GM23338 (cell line): Measurements from ENCODE around the gene RAMAC. TPM values are rescaled to one million over a fixed set of nuclear protein-coding genes. Genes with fewer than 3 reads are reported as not detected.

ENCODE experiments used
- ATAC-seq: fragments of 200-7000 bp; cut with Tn5 transposase; 3 replicates; pipeline ENCODE4 v1.9.1; 2020
- DNase-seq: peaks from one replicate; pipeline ENCODE4 v3.0.0-alpha.2; 2015; ENCODE audit warnings: low spot score
- H2AFZ ChIP-seq: fragments of 200-600 bp; sonication (generic); 2 replicates; pipeline ENCODE4 v1.8.0; 2016; ENCODE audit warnings: antibody characterized with exemption, mild to moderate bottlenecking, moderate library complexity
- H3F3A ChIP-seq: fragments of 200-600 bp; sonication (generic); replicated peaks from 2 replicates; pipeline ENCODE4 v1.8.0; 2017; ENCODE audit warnings: antibody characterized with exemption, mixed run types, low read depth
- H3K27ac ChIP-seq: fragments of 200-600 bp; sonication (generic); 2 replicates; pipeline ENCODE4 v1.6.1; 2016; ENCODE audit warnings: low read depth
- H3K27me3 ChIP-seq: fragments of 200-600 bp; sonication (generic); 2 replicates; pipeline ENCODE4 v1.8.0; 2016; ENCODE audit warnings: mild to moderate bottlenecking, mixed run types, moderate library complexity; ENCODE audit not compliant: insufficient read depth
- H3K36me3 ChIP-seq: fragments of 200-600 bp; sonication (generic); 2 replicates; pipeline ENCODE4 v1.8.0; 2016; ENCODE audit warnings: mild to moderate bottlenecking; ENCODE audit not compliant: insufficient read depth
- H3K4me1 ChIP-seq: fragments of 200-600 bp; sonication (generic); 2 replicates; pipeline ENCODE4 v1.8.0; 2016; ENCODE audit warnings: mild to moderate bottlenecking, moderate library complexity; ENCODE audit not compliant: insufficient read depth
- H3K4me2 ChIP-seq: fragments of 200-600 bp; sonication (generic); 2 replicates; pipeline ENCODE4 v1.7.1; 2017; ENCODE audit warnings: mixed run types
- H3K4me3 ChIP-seq: fragments of 200-600 bp; sonication (generic); 2 replicates; pipeline ENCODE4 v1.6.1; 2016; ENCODE audit warnings: mixed run types
- H3K79me2 ChIP-seq: fragments of 200-600 bp; sonication (generic); replicated peaks from 2 replicates; pipeline ENCODE4 v1.8.0; 2017; ENCODE audit warnings: mild to moderate bottlenecking; ENCODE audit not compliant: insufficient read depth
- H3K9me2 ChIP-seq: fragments of 200-600 bp; sonication (generic); 2 replicates; pipeline ENCODE4 v1.8.0; 2017; ENCODE audit not compliant: insufficient read depth
- H4K20me1 ChIP-seq: fragments of 200-600 bp; sonication (generic); replicated peaks from 2 replicates; pipeline ENCODE4 v1.8.0; 2017; ENCODE audit warnings: mild to moderate bottlenecking; ENCODE audit not compliant: insufficient read depth
- H3K27ac Mint-ChIP-seq: 2 replicates; pipeline ENCODE4 v1.8.0; 2020; ENCODE audit warnings: inconsistent platforms, mild to moderate bottlenecking, moderate library complexity, mixed read lengths
- H3K27me3 Mint-ChIP-seq: 3 replicates; pipeline ENCODE4 v1.8.0; 2022; ENCODE audit warnings: low read depth, mild to moderate bottlenecking, moderate library complexity, mixed read lengths, inconsistent platforms; ENCODE audit not compliant: insufficient read depth, poor library complexity
- H3K36me3 Mint-ChIP-seq: 3 replicates; pipeline ENCODE4 v1.8.0; 2021; ENCODE audit warnings: low read depth, mild to moderate bottlenecking, inconsistent platforms, moderate library complexity, mixed read lengths
- H3K4me1 Mint-ChIP-seq: 3 replicates; pipeline ENCODE4 v1.8.0; 2020; ENCODE audit warnings: mild to moderate bottlenecking, inconsistent platforms, mixed read lengths
- H3K4me3 Mint-ChIP-seq: 3 replicates; pipeline ENCODE4 v1.8.0; 2021; ENCODE audit warnings: moderate library complexity, mild to moderate bottlenecking, inconsistent platforms, mixed read lengths
- H3K9me3 Mint-ChIP-seq: 3 replicates; pipeline ENCODE4 v1.8.0; 2020; ENCODE audit warnings: moderate library complexity, mild to moderate bottlenecking, inconsistent platforms, mixed read lengths
- CREB1 ChIP-seq: fragments of 250-450 bp; sonication (Bioruptor Pico); IDR thresholded peaks from 2 replicates; pipeline ENCODE4 v1.5.0; 2020; ENCODE audit warnings: low read depth, mild to moderate bottlenecking, moderate library complexity
- CTCF ChIP-seq, 2 experiments: fragments of 200-600 bp in 1 of 2; sonication (generic) in 1 of 2; conservative IDR thresholded peaks; 2 replicates each; pipeline versions ENCODE4 v1.5.1 to v1.6.1; 2016 to 2017; ENCODE audit warnings: antibody characterized with exemption in 2 of 2, low read depth in 2 of 2, mild to moderate bottlenecking in 2 of 2, moderate library complexity in 1 of 2
- ETS1 ChIP-seq: IDR thresholded peaks from 2 replicates; pipeline ENCODE4 v1.6.1; 2016; ENCODE audit warnings: antibody characterized with exemption
- EZH2 ChIP-seq: fragments of 200-600 bp; sonication (generic); IDR thresholded peaks from one replicate; pipeline ENCODE4 v1.8.0; 2017; ENCODE audit warnings: antibody characterized with exemption, mild to moderate bottlenecking, low read depth; ENCODE audit not compliant: unreplicated experiment
- JUNB ChIP-seq: IDR thresholded peaks from one replicate; pipeline ENCODE4 v1.6.1; 2016; ENCODE audit warnings: antibody characterized with exemption; ENCODE audit not compliant: unreplicated experiment
- NANOG ChIP-seq: IDR thresholded peaks from 2 replicates; pipeline ENCODE4 v1.6.1; 2016; ENCODE audit warnings: antibody characterized with exemption, borderline replicate concordance
- POLR2AphosphoS5 ChIP-seq: IDR thresholded peaks from 2 replicates; pipeline ENCODE4 v1.6.1; 2016; ENCODE audit warnings: antibody characterized with exemption, low read depth
- ZNF331 ChIP-seq: fragments of 250-450 bp; sonication (Bioruptor Pico); IDR thresholded peaks from 2 replicates; pipeline ENCODE4 v1.5.0; 2020; ENCODE audit warnings: low read depth, mild to moderate bottlenecking, moderate library complexity
- polyA plus RNA-seq: library from polyadenylated mRNA; unstranded; fragments of >200 nt; fragmentation: Nextera tagmentation; extraction: Ambion mirVana; gene quantifications from 2 replicates; pipeline ENCODE4 v1.2.1, GENCODE V29; 2016
- total RNA-seq: library from RNA; depleted of rRNA; stranded (reverse); fragments of >200 nt; shearing (Covaris generic); gene quantifications from 2 replicates; pipeline ENCODE4 v1.2.3, GENCODE V29; 2014
- TF ChIP-seq, protein P1 (sequence below): IDR thresholded peaks from one replicate; pipeline ENCODE4 v1.6.1; 2018; ENCODE audit warnings: antibody characterized with exemption; ENCODE audit not compliant: unreplicated experiment

RAMAC gene
- total and polyA plus RNA-seq, 2 experiments from 2014 or later: 27.4 to 58.6 TPM

DNA sequence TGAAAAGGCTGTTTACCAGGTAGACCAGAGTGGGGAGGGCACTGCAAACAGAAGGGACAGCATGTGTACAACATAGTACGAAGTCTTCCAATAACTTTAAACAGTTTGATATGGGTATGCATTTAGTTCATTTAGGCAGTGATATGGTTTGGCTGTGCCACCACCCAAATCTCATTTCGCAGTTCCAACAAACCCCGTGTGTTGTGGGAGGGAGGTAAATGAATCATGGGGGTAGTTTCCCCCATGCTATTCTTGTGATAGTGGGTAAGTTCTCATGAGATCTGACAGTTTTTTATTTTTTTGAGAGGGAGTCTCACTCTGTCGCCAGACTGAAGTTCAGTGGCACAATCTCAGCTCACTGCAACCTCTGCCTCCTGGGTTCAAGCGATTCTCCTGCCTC lies 7.6 kb upstream of the RAMAC start:
- no peaks in the 10 kb centered on the region; the same call in 1 of the 2 replicates for H3K36me3 ChIP-seq
- no peaks in the 10 kb centered on the region for H3K27me3 ChIP-seq
- TF ChIP-seq ZNF331 (CRISPR knock-in tag): no peak
- TF ChIP-seq CTCF (conservative IDR thresholded peaks at IDR 0.05; ENCODE audit: low read depth in 2 of 2): no peak
- TF ChIP-seq, protein P1, sequence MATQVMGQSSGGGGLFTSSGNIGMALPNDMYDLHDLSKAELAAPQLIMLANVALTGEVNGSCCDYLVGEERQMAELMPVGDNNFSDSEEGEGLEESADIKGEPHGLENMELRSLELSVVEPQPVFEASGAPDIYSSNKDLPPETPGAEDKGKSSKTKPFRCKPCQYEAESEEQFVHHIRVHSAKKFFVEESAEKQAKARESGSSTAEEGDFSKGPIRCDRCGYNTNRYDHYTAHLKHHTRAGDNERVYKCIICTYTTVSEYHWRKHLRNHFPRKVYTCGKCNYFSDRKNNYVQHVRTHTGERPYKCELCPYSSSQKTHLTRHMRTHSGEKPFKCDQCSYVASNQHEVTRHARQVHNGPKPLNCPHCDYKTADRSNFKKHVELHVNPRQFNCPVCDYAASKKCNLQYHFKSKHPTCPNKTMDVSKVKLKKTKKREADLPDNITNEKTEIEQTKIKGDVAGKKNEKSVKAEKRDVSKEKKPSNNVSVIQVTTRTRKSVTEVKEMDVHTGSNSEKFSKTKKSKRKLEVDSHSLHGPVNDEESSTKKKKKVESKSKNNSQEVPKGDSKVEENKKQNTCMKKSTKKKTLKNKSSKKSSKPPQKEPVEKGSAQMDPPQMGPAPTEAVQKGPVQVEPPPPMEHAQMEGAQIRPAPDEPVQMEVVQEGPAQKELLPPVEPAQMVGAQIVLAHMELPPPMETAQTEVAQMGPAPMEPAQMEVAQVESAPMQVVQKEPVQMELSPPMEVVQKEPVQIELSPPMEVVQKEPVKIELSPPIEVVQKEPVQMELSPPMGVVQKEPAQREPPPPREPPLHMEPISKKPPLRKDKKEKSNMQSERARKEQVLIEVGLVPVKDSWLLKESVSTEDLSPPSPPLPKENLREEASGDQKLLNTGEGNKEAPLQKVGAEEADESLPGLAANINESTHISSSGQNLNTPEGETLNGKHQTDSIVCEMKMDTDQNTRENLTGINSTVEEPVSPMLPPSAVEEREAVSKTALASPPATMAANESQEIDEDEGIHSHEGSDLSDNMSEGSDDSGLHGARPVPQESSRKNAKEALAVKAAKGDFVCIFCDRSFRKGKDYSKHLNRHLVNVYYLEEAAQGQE: no peak
- no peak for TF ChIP-seq CREB1 (CRISPR knock-in tag)
- TF ChIP-seq POLR2AphosphoS5: no peak
- no peak overlapping the region for H3K27ac Mint-ChIP-seq
- H3F3A ChIP-seq: no peaks in the 10 kb centered on the region
- ATAC-seq (no peak), DNase-seq (no peak)
- H3K27ac ChIP-seq: no peak overlapping the region
- no peaks in the 10 kb centered on the region for H3K9me3 Mint-ChIP-seq
- H3K79me2 ChIP-seq: no peaks in the 10 kb centered on the region
- H3K27me3 Mint-ChIP-seq: no peaks in the 10 kb centered on the region
- no peak overlapping the region for H3K4me3 ChIP-seq
- 0 out of 2 replicates have a peak, but pooled peaks cover 3% of the 10 kb centered on the region for H4K20me1 ChIP-seq
- H2AFZ ChIP-seq: no peak overlapping the region
- no peak overlapping the region for H3K4me3 Mint-ChIP-seq
- no peaks in the 10 kb centered on the region for H3K36me3 Mint-ChIP-seq
- no peaks in the 10 kb centered on the region for H3K9me2 ChIP-seq
- H3K4me1 Mint-ChIP-seq: no peaks in the 10 kb centered on the region
- H3K4me2 ChIP-seq: no peak overlapping the region
- no peaks in the 10 kb centered on the region for H3K4me1 ChIP-seq

GRCh38 chr15:82979726-82980125 lies 6.3 kb upstream of the RAMAC start:
- Mint-ChIP-seq H3K27ac (no peak overlapping the region), H3K36me3 (no peaks in the 10 kb centered on the region), H3K4me1 (no peaks in the 10 kb centered on the region), H3K9me3 (no peaks in the 10 kb centered on the region), H3K27me3 (no peaks in the 10 kb centered on the region), H3K4me3 (no peak overlapping the region)
- DNase-seq (no peak), ATAC-seq (no peak)
- H3K27ac ChIP-seq: no peak overlapping the region
- no peak overlapping the region for H3K4me3 ChIP-seq
- 0 out of 2 replicates have a peak, but pooled peaks cover under 1% of the 10 kb centered on the region for H3K9me2 ChIP-seq
- H3K4me1 ChIP-seq: no peaks in the 10 kb centered on the region
- peaks cover 2% of the 10 kb centered on the region for H3K27me3 ChIP-seq
- H3K79me2 ChIP-seq: no peaks in the 10 kb centered on the region
- no peaks in the 10 kb centered on the region; the same call in 1 of the 2 replicates for H3K36me3 ChIP-seq
- no peaks in the 10 kb centered on the region for H3F3A ChIP-seq
- H3K4me2 ChIP-seq: no peak overlapping the region
- no peak overlapping the region for H2AFZ ChIP-seq
- 0 out of 2 replicates have a peak, but pooled peaks cover 3% of the 10 kb centered on the region for H4K20me1 ChIP-seq
- TF ChIP-seq ETS1: no peak
- no peak for TF ChIP-seq JUNB
- no peak for TF ChIP-seq ZNF331 (CRISPR knock-in tag)
- TF ChIP-seq EZH2: no peak
- TF ChIP-seq NANOG: no peak
- TF ChIP-seq POLR2AphosphoS5: no peak
